Smooth muscle cell of the pulmonary artery (primary cell): Measurements from ENCODE around the gene GMDS. TPM values are rescaled to one million over a fixed set of nuclear protein-coding genes. Genes with fewer than 3 reads are reported as not detected.

Experiments
- total RNA-seq: library from RNA; depleted of rRNA; stranded (reverse); fragments of >200 nt; gene quantifications from 2 replicates; pipeline ENCODE4 v1.2.3, GENCODE V29; 2014

GMDS gene
- total RNA-seq: 9.3 and 9.8 TPM in 2 replicates

GRCh38 chr6:2245103-2245876 lies at the start of gene GMDS:
GMDS (minus strand) TSS chr6:2245605.

GRCh38 chr6:1609648-1610496 lies 635.5 kb downstream of the GMDS start, which contains the start of gene FOXC1:
FOXC1 (plus strand) TSS chr6:1609915; CDS start chr6:1610446, 531 bp downstream.

